ENCODE data around the gene OSBPL6. TPM values are rescaled to one million over a fixed set of nuclear protein-coding genes. Genes with fewer than 3 reads are reported as not detected.

Gene OSBPL6
- total RNA-seq, 1 experiment from 2014 or later: 2.3 TPM

DNA sequence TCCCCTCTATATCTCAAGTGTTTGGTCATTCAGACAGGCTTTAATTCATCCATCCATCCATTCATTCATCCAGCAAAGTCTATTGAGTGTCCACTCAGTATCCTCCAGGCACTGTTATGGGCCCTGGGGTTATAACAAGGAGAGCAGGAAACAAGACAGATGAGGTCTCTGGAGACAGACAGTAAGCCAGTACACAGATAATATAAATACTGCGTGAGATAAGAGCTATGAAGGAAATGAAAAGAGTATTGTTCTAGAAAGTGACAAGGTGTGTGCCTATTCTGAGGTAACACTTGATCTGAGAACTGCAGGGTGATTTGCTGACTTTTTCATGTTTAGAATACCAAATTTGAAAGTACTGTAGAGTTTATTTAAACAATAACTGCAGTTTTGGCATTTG lies 98.3 kb downstream of the OSBPL6 start:
- H3K4me1 Mint-ChIP-seq (ENCODE audit: low read depth, unreplicated experiment): peaks cover 9% of the 10 kb centered on the region
- no peaks in the 10 kb centered on the region for H3K36me3 Mint-ChIP-seq (ENCODE audit: insufficient read depth, unreplicated experiment)
- TF ChIP-seq CTCF (IDR thresholded peaks at IDR 0.05; ENCODE audit: unreplicated experiment): no peak
- BruUV-seq (replicated peaks): no TSS peak
- H3K27ac Mint-ChIP-seq (ENCODE audit: unreplicated experiment): no peak overlapping the region
- peaks cover 3% of the 10 kb centered on the region for H3K9me3 Mint-ChIP-seq (ENCODE audit: low read depth, unreplicated experiment)
- DNase-seq: no peak
- intact Hi-C loops (cut with micrococcal nuclease; ENCODE audit: unreplicated experiment): no loop called here
- no peaks in the 10 kb centered on the region for H3K27me3 Mint-ChIP-seq (ENCODE audit: unreplicated experiment)
- H3K4me3 Mint-ChIP-seq (ENCODE audit: low read depth, unreplicated experiment): no peak overlapping the region
- CTCF ChIA-PET: no interaction called here

DNA sequence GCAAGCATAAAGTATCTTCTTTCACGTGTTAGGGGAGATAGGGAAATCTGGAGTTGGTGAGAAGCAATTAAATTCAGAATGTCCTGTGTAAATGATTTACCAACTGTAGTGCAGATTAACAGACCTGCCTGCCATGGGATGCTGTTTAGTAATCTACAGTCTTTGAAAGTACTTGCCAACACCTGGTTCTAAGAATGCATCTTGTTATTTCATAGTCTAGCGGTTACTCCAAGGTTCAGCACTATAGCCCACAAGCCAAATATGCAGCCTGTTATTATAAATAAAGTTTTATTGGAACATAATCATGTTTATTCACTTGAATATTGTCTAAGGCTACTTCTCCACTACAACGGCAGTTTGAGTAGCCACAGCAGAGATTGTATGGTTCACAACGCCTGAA lies 100.8 kb downstream of the OSBPL6 start:
- no peak for TF ChIP-seq CTCF (IDR thresholded peaks at IDR 0.05; ENCODE audit: unreplicated experiment)
- intact Hi-C loops (cut with micrococcal nuclease; ENCODE audit: unreplicated experiment): no loop called here
- H3K27ac Mint-ChIP-seq (ENCODE audit: unreplicated experiment): no peak overlapping the region
- DNase-seq: peak; percentile 8
- BruUV-seq (replicated peaks): no TSS peak
- no peaks in the 10 kb centered on the region for H3K27me3 Mint-ChIP-seq (ENCODE audit: unreplicated experiment)
- H3K36me3 Mint-ChIP-seq (ENCODE audit: insufficient read depth, unreplicated experiment): no peaks in the 10 kb centered on the region
- CTCF ChIA-PET: interaction anchor here (0.7 kb wide), 1 partner anchor 350 kb away, joined by 4 read pairs; no protein-coding TSS in a partner anchor
- peaks cover 3% of the 10 kb centered on the region for H3K9me3 Mint-ChIP-seq (ENCODE audit: low read depth, unreplicated experiment)
- H3K4me3 Mint-ChIP-seq (ENCODE audit: low read depth, unreplicated experiment): no peak overlapping the region
- H3K4me1 Mint-ChIP-seq (ENCODE audit: low read depth, unreplicated experiment): peaks cover 26% of the 10 kb centered on the region

DNA sequence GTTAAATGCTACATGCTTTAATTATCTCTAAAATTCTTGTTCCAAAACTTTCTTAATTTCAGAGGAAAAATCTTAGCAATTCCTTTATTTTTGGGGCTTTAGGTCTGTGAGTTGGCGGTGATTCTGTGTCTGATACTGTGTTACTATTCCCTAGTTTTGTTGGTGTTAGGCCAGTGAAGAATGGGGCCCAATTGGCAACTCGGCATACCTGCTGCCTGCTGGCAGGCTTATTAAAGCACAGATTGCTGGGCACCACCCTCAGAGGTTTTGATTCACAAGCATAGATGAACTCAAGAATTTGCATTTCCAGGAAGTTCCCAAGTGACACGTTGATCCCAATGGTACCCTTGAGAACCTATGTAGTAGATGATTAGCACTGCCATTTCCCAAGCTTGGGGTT lies 101.6 kb downstream of the OSBPL6 start:
- H3K36me3 Mint-ChIP-seq (ENCODE audit: insufficient read depth, unreplicated experiment): no peaks in the 10 kb centered on the region
- peaks cover 26% of the 10 kb centered on the region for H3K4me1 Mint-ChIP-seq (ENCODE audit: low read depth, unreplicated experiment)
- no peak overlapping the region for H3K27ac Mint-ChIP-seq (ENCODE audit: unreplicated experiment)
- no TSS peak for BruUV-seq (replicated peaks)
- CTCF ChIA-PET: no interaction called here
- peaks cover 3% of the 10 kb centered on the region for H3K9me3 Mint-ChIP-seq (ENCODE audit: low read depth, unreplicated experiment)
- no peak overlapping the region for H3K4me3 Mint-ChIP-seq (ENCODE audit: low read depth, unreplicated experiment)
- intact Hi-C loops (cut with micrococcal nuclease; ENCODE audit: unreplicated experiment): no loop called here
- no peak for DNase-seq
- no peak for TF ChIP-seq CTCF (IDR thresholded peaks at IDR 0.05; ENCODE audit: unreplicated experiment)
- no peaks in the 10 kb centered on the region for H3K27me3 Mint-ChIP-seq (ENCODE audit: unreplicated experiment)

DNA sequence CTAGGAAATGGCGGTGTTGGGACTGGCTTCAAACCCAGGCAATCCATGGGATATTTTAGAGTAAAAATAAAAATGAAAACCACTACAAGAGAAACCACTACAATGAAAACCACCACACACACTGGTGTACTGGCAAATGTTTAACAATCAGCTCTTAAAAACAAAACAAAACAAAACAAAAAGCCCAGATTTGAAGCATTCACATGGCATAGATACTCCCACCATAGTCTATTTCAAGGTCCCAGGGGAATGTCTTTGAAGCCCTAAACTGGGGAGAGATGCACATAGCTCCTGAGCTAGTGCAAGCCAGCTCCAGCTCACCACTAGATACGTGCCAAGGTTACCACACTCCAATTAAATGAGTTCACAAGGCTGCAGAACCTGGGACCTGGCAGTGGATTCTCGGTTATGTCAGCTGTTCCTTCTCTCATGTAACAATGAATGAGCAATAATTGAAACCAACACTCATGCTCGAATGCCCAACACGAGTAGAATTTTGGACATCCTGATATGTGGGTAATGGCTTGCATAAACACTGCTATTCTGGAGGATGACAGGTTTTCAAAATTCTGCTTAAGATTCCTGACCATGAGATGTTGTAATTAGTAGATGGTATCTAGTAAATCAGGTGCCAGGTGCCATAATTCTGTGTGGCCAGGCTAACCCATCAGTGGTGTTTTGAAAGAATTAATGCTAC lies 102.2 kb downstream of the OSBPL6 start:
- H3K4me3 Mint-ChIP-seq (ENCODE audit: low read depth, unreplicated experiment): no peak overlapping the region
- CTCF ChIA-PET: no interaction called here
- no peak for DNase-seq
- TF ChIP-seq CTCF (IDR thresholded peaks at IDR 0.05; ENCODE audit: unreplicated experiment): no peak
- intact Hi-C loops (cut with micrococcal nuclease; ENCODE audit: unreplicated experiment): no loop called here
- no peaks in the 10 kb centered on the region for H3K27me3 Mint-ChIP-seq (ENCODE audit: unreplicated experiment)
- H3K4me1 Mint-ChIP-seq (ENCODE audit: low read depth, unreplicated experiment): peaks cover 26% of the 10 kb centered on the region
- H3K9me3 Mint-ChIP-seq (ENCODE audit: low read depth, unreplicated experiment): peaks cover 3% of the 10 kb centered on the region
- H3K36me3 Mint-ChIP-seq (ENCODE audit: insufficient read depth, unreplicated experiment): no peaks in the 10 kb centered on the region
- BruUV-seq (replicated peaks): no TSS peak
- no peak overlapping the region for H3K27ac Mint-ChIP-seq (ENCODE audit: unreplicated experiment)

All from Calu3 (cell line).